Measurements from ENCODE around the gene ACRV1.

- TF ChIP-seq CTCF (IDR thresholded peaks at IDR 0.05) (no peak), EZH2 (IDR thresholded peaks at IDR 0.05) (no peak)
Observed at GRCh38 chr11:125689274-125689859, 8.7 kb upstream of the ACRV1 start.

All from neural progenitor cell (in vitro differentiated cells).